ENCODE measurements around the gene KLK12.

KLK12 gene

GRCh38 chr19:50983625-50984292 is 51.0 kb downstream of the KLK12 start, which contains the start of gene KLK7:
KLK7 (minus strand) TSS chr19:50983917; CDS start chr19:50982399, 1,518 bp downstream.
- no peak for DNase-seq (ENCODE audit: extremely low read depth in 1 of 2, low read depth in 1 of 2)

GRCh38 chr19:50982186-50982585 is 52.6 kb downstream of the KLK12 start:
- DNase-seq (ENCODE audit: extremely low read depth in 1 of 2, low read depth in 1 of 2) = no peak

GRCh38 chr19:50981587-50982146 is 53.1 kb downstream of the KLK12 start:
- DNase-seq (ENCODE audit: extremely low read depth in 1 of 2, low read depth in 1 of 2) = no peak

- DNase-seq (ENCODE audit: extremely low read depth in 1 of 2, low read depth in 1 of 2) = no peak
Measured at GRCh38 chr19:50980208-50980607, 54.6 kb downstream of the KLK12 start.

- DNase-seq (ENCODE audit: extremely low read depth in 1 of 2, low read depth in 1 of 2) = no peak
Measured at GRCh38 chr19:50979758-50980157, 55.0 kb downstream of the KLK12 start.

All from activated CD8-positive, alpha-beta memory T cell treated with anti-CD3 and anti-CD28 coated beads for 1 hour (primary cell).